ENCODE measurements around the gene MEF2B. TPM values are rescaled to one million over a fixed set of nuclear protein-coding genes. Genes with fewer than 3 reads are reported as not detected.
A peak's percentile ranks its signal among the peaks of the same experiment; 100 is the strongest.
"Not testable (repeated sequence)": the region's sequence is repeated elsewhere in the genome, so short reads cannot be mapped to it uniquely, and the experiment has no call there.

MEF2B gene
- total and polyA plus RNA-seq, 4 experiments from 2014 or later = 0.71 to 5.2 (median 3.1) TPM; not detected in 1

GRCh38 chr19:19106938-19107337 lies 63.1 kb downstream of the MEF2B start:
- DNase-seq; H3K36me3 ChIP-seq (ENCODE audit: insufficient read depth, low read length); H3K27ac Mint-ChIP-seq; intact Hi-C loops (cut with micrococcal nuclease); H3K4me1 ChIP-seq (ENCODE audit: insufficient read depth, low read length); H3K27me3 Mint-ChIP-seq; POLR2A ChIA-PET (ENCODE audit: partially characterized antibody); H3K9me3 Mint-ChIP-seq; H3K9me3 ChIP-seq (ENCODE audit: control insufficient read depth in 1 of 2, low read length in 2 of 2); H3K4me3 ChIP-seq (ENCODE audit: low read length in 2 of 2); H3K27ac ChIP-seq (ENCODE audit: low read depth, low read length); H3K4me1 Mint-ChIP-seq; H3K27me3 ChIP-seq (ENCODE audit: insufficient read depth, low read length); H3K4me3 Mint-ChIP-seq: not testable (repeated sequence)
- peaks cover 6 to 11% of the 10 kb centered on the region in 2 donors for H3K36me3 Mint-ChIP-seq
- CTCF ChIA-PET (ENCODE audit: partially characterized antibody) = interaction anchor here (1.9 kb wide), 1 partner anchor 9 kb away, joined by 5 read pairs; no protein-coding TSS in a partner anchor

GRCh38 chr19:19106056-19106551 lies 64.0 kb downstream of the MEF2B start:
- DNase-seq = no peak
- H3K27ac ChIP-seq (ENCODE audit: low read depth, low read length) = no peak overlapping the region
- POLR2A ChIA-PET (ENCODE audit: partially characterized antibody) = no interaction called here
- no peaks in the 10 kb centered on the region for H3K9me3 ChIP-seq (ENCODE audit: control insufficient read depth in 1 of 2, low read length in 2 of 2)
- Mint-ChIP-seq H3K27me3 (no peaks in the 10 kb centered on the region), H3K9me3 (no peaks in the 10 kb centered on the region), H3K36me3 (peaks cover 6 to 11% of the 10 kb centered on the region in 2 donors), H3K4me3 (no peak overlapping the region), H3K27ac (no peak overlapping the region), H3K4me1 (peaks cover 2 to 8% (median 4%) of the 10 kb centered on the region in 4 donors)
- intact Hi-C loops (cut with micrococcal nuclease) = no loop called here
- CTCF ChIA-PET (ENCODE audit: partially characterized antibody) = interaction anchor here (1.9 kb wide), 1 partner anchor 10 kb away, joined by 5 read pairs; no protein-coding TSS in a partner anchor
- no peaks in the 10 kb centered on the region for H3K4me1 ChIP-seq (ENCODE audit: insufficient read depth, low read length)
- no peak overlapping the region for H3K4me3 ChIP-seq (ENCODE audit: low read length in 2 of 2)
- H3K27me3 ChIP-seq (ENCODE audit: insufficient read depth, low read length) = no peaks in the 10 kb centered on the region
- peaks cover 3% of the 10 kb centered on the region for H3K36me3 ChIP-seq (ENCODE audit: insufficient read depth, low read length)

- CTCF ChIA-PET (ENCODE audit: partially characterized antibody) = interaction anchor here (1.3 kb wide), 1 partner anchor 11 kb away, joined by 3 read pairs; no protein-coding TSS in a partner anchor
- POLR2A ChIA-PET (ENCODE audit: partially characterized antibody) = no interaction called here
- Mint-ChIP-seq H3K9me3 (no peaks in the 10 kb centered on the region), H3K4me3 (no peak overlapping the region), H3K27me3 (no peaks in the 10 kb centered on the region), H3K36me3 (peaks cover 8 to 14% of the 10 kb centered on the region in 2 donors), H3K4me1 (peaks cover 0 to 5% (median 3%) of the 10 kb centered on the region in 4 donors), H3K27ac (no peak overlapping the region)
- intact Hi-C loops (cut with micrococcal nuclease) = no loop called here
- no peak for DNase-seq
- Histone ChIP-seq H3K27ac (ENCODE audit: low read depth, low read length) (no peak overlapping the region), H3K27me3 (ENCODE audit: insufficient read depth, low read length) (no peaks in the 10 kb centered on the region), H3K9me3 (ENCODE audit: control insufficient read depth in 1 of 2, low read length in 2 of 2) (no peaks in the 10 kb centered on the region), H3K4me1 (ENCODE audit: insufficient read depth, low read length) (no peaks in the 10 kb centered on the region), H3K36me3 (ENCODE audit: insufficient read depth, low read length) (peaks cover 8% of the 10 kb centered on the region), H3K4me3 (ENCODE audit: low read length in 2 of 2) (no peak overlapping the region)
Observed at GRCh38 chr19:19105365-19106055, 64.6 kb downstream of the MEF2B start.

DNA sequence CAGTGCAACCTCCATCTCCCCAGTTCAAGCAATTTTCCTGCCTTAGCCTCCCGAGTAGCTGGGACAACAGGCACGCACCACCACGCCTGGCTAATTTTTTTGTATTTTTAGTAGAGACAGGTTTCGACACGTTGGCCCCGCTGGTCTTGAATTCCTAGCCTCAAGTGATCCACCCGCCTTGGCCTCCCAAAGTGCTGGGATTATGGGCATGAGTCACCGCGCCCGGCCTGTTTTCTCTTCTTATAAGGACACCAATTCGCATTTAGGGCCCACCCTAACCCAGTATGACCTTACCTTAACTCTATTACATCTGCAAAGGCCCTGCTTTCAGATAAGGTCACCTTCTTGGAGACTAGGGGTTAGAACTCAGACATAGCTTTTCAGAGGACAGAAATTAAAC lies 66.9 kb downstream of the MEF2B start:
- no peaks in the 10 kb centered on the region for H3K9me3 ChIP-seq (ENCODE audit: control insufficient read depth in 1 of 2, low read length in 2 of 2)
- no peaks in the 10 kb centered on the region for H3K4me1 ChIP-seq (ENCODE audit: insufficient read depth, low read length)
- Mint-ChIP-seq H3K27me3 (no peaks in the 10 kb centered on the region), H3K4me1 (no peaks in the 10 kb centered on the region), H3K4me3 (no peak overlapping the region), H3K9me3 (no peaks in the 10 kb centered on the region), H3K27ac (no peak overlapping the region), H3K36me3 (peaks cover 11 to 12% of the 10 kb centered on the region in 2 donors)
- intact Hi-C loops (cut with micrococcal nuclease) = no loop called here
- peaks cover 11% of the 10 kb centered on the region for H3K36me3 ChIP-seq (ENCODE audit: insufficient read depth, low read length)
- DNase-seq = no peak
- ChIA-PET POLR2A (ENCODE audit: partially characterized antibody) (no interaction called here), CTCF (ENCODE audit: partially characterized antibody) (no interaction called here)
- no peaks in the 10 kb centered on the region for H3K27me3 ChIP-seq (ENCODE audit: insufficient read depth, low read length)
- no peak overlapping the region for H3K4me3 ChIP-seq (ENCODE audit: low read length in 2 of 2)
- no peak overlapping the region for H3K27ac ChIP-seq (ENCODE audit: low read depth, low read length)

DNA sequence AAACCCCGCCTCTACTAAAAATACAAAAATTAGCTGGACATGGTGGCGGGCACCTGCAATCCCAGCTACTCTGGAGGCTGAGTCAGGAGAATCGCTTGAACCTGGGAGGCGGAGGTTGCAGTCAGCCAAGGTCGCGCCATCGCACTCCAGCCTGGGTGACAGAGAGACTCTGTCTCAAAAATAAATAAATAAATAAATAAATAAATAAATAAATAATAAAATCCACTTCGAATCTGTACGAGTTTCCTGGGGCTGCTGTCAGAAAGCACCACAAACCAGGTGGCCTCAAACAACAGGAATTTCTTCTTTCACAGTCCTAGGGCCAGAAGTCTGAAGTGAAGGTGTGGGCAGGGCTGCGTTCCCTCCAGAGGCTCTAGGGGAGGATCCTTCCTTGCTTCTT lies 67.5 kb downstream of the MEF2B start:
- H3K9me3 Mint-ChIP-seq; intact Hi-C loops (cut with micrococcal nuclease); H3K4me3 Mint-ChIP-seq; POLR2A ChIA-PET (ENCODE audit: partially characterized antibody); H3K27ac Mint-ChIP-seq; H3K4me3 ChIP-seq (ENCODE audit: low read length in 2 of 2); H3K9me3 ChIP-seq (ENCODE audit: control insufficient read depth in 1 of 2, low read length in 2 of 2); H3K27me3 Mint-ChIP-seq; H3K4me1 ChIP-seq (ENCODE audit: insufficient read depth, low read length); H3K4me1 Mint-ChIP-seq; CTCF ChIA-PET (ENCODE audit: partially characterized antibody); H3K27ac ChIP-seq (ENCODE audit: low read depth, low read length); H3K27me3 ChIP-seq (ENCODE audit: insufficient read depth, low read length); DNase-seq: not testable (repeated sequence)
- H3K36me3 ChIP-seq (ENCODE audit: insufficient read depth, low read length) = peaks cover 15% of the 10 kb centered on the region
- peaks cover 11 to 13% of the 10 kb centered on the region in 2 donors for H3K36me3 Mint-ChIP-seq

DNA sequence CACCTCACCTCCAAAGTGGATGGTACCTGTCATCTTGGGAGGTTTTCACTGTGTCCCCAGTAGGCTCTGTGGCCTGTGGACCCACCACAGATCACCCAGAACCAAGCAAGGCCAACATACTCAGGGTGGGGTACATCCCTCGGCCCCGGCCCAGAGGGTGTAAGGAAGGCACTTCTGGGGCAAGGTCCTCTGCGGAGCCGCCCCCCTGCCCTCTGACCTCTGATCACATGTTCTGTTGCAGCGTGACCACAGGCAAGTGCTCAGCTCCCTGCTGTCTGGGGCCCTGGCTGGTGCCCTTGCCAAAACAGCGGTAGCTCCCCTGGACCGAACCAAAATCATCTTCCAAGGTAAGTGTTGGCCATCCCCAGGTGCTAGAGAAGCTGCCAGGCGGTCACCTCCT lies 68.5 kb downstream of the MEF2B start:
- no peaks in the 10 kb centered on the region for H3K9me3 ChIP-seq (ENCODE audit: control insufficient read depth in 1 of 2, low read length in 2 of 2)
- H3K9me3 Mint-ChIP-seq = no peaks in the 10 kb centered on the region
- CTCF ChIA-PET (ENCODE audit: partially characterized antibody) = no interaction called here
- H3K36me3 ChIP-seq (ENCODE audit: insufficient read depth, low read length) = peaks cover 15% of the 10 kb centered on the region
- H3K27ac Mint-ChIP-seq = peak overlapping the region in 1 of 7 donors; percentile 29
- POLR2A ChIA-PET (ENCODE audit: partially characterized antibody) = no interaction called here
- no peak overlapping the region for H3K27ac ChIP-seq (ENCODE audit: low read depth, low read length)
- H3K4me3 Mint-ChIP-seq = no peak overlapping the region
- H3K4me1 Mint-ChIP-seq = no peaks in the 10 kb centered on the region
- peaks cover 10 to 16% of the 10 kb centered on the region in 2 donors for H3K36me3 Mint-ChIP-seq
- H3K27me3 Mint-ChIP-seq = no peaks in the 10 kb centered on the region
- intact Hi-C loops (cut with micrococcal nuclease) = no loop called here
- no peak overlapping the region for H3K4me3 ChIP-seq (ENCODE audit: low read length in 2 of 2)
- H3K27me3 ChIP-seq (ENCODE audit: insufficient read depth, low read length) = no peaks in the 10 kb centered on the region
- no peaks in the 10 kb centered on the region for H3K4me1 ChIP-seq (ENCODE audit: insufficient read depth, low read length)
- DNase-seq = no peak

DNA sequence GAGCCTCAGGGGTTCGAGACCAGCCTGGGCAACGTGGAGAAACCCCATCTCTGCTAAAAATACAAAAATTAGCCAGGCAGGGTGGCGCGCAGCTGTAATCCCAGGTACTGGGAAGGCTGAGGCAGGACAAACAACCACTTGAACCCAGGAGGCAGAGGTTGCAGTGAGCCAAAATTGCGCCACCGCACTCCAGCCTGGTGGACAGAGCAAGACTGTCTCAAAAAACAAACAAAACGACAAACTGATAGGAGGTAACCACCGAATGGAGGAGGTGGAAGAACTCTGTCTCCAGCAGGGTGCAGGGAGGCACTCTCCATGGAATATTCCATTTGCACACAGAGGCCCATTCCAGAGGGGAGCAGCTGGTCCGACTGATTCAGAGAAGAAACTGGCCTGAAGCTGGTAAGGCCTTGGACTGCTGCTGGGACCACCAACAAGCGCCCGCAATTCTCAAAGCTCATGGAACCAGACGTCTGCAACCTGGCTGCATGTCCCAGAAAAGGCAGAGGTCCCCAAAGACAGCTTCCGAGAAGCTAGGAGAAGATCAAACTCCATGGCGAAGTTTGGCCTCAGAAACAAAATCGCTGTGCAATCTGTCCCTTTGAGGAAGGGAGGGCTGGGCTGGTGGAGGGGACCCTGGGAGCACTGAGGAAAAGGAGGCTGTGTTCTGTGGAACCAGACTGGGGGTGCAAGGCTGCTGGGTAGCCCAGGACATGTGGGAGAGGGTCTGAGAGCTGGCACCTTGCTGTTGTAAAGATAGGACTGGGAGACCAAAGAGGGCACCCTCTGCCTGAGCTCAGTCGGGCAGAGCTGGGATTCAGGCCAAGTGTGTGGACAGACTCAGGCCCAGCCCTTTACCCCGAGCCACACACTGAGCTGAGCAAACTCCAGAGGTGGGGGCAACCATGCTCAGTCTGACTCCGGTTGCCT lies 71.1 kb downstream of the MEF2B start:
- peaks cover 0 to 3% (median 0%) of the 10 kb centered on the region in 4 donors for H3K4me1 Mint-ChIP-seq
- no peak for DNase-seq
- Histone ChIP-seq H3K27me3 (ENCODE audit: insufficient read depth, low read length) (no peaks in the 10 kb centered on the region), H3K36me3 (ENCODE audit: insufficient read depth, low read length) (peaks cover 18% of the 10 kb centered on the region), H3K9me3 (ENCODE audit: control insufficient read depth in 1 of 2, low read length in 2 of 2) (no peaks in the 10 kb centered on the region), H3K4me3 (ENCODE audit: low read length in 2 of 2) (no peak overlapping the region), H3K27ac (ENCODE audit: low read depth, low read length) (no peak overlapping the region), H3K4me1 (ENCODE audit: insufficient read depth, low read length) (no peaks in the 10 kb centered on the region)
- H3K27ac Mint-ChIP-seq = no peak overlapping the region
- H3K4me3 Mint-ChIP-seq = no peak overlapping the region
- H3K36me3 Mint-ChIP-seq = peaks cover 10 to 21% of the 10 kb centered on the region in 2 donors
- no peaks in the 10 kb centered on the region for H3K9me3 Mint-ChIP-seq
- ChIA-PET CTCF (ENCODE audit: partially characterized antibody) (no interaction called here), POLR2A (ENCODE audit: partially characterized antibody) (no interaction called here)
- no peaks in the 10 kb centered on the region for H3K27me3 Mint-ChIP-seq
- intact Hi-C loops (cut with micrococcal nuclease) = no loop called here

Measured in CD4-positive, alpha-beta memory T cell (primary cell).